HCT116 (cell line): ENCODE results near the gene THSD7A. TPM values are rescaled to one million over a fixed set of nuclear protein-coding genes. Genes with fewer than 3 reads are reported as not detected.

ENCODE experiments used
- ATAC-seq: fragments of 200-7000 bp; cut with Tn5 transposase; 2 replicates; pipeline ENCODE4 v1.9.1; 2020; ENCODE audit warnings: mild to moderate bottlenecking, moderate library complexity
- BruUV-seq: library from RNA; stranded (reverse); fragments of 400-500 nt; replicated peaks from 2 replicates; lab custom pipeline; 2021; lab: Mats Ljungman, UMichigan
- CTCF ChIA-PET: fragments of 300-600 bp; sonication (Branson Sonifier 250); formaldehyde crosslinking; loops from one replicate; lab custom pipeline; 2021; ENCODE audit warnings: antibody characterized with exemption; lab: Charles Lee
- POLR2A ChIA-PET: fragments of 300-600, 350-600 bp; sonication (Branson Sonifier 250); formaldehyde crosslinking; loops from one replicate; lab custom pipeline; 2021; ENCODE audit warnings: antibody characterized with exemption; lab: Charles Lee
- RAD21 ChIA-PET, 2 experiments: fragments of 300-600 bp; sonication (Branson Sonifier 250); formaldehyde crosslinking; loops; one replicate each; lab custom pipeline; 2023; ENCODE audit warnings: low total read pairs in 2 of 2; ENCODE audit not compliant: uncharacterized antibody in 2 of 2, unreplicated experiment in 2 of 2, low non-redundant PET in 1 of 2; lab: Charles Lee
- DNase-seq: peaks from one replicate; pipeline ENCODE4 v3.0.0-alpha.2; 2010; ENCODE audit warnings: low read depth, low spot score
- H2AFZ ChIP-seq: fragments of 200-600 bp; shearing (Covaris generic), sonication (generic); 2 replicates; pipeline ENCODE4 v1.6.1; 2017; ENCODE audit warnings: low read depth, mixed run types, mixed read lengths, antibody characterized with exemption, low read length; ENCODE audit not compliant: poor library complexity, severe bottlenecking
- H3K27ac ChIP-seq: 2 replicates; pipeline ENCODE4 v1.5.1; 2012; ENCODE audit warnings: low read depth, low read length
- H3K27me3 ChIP-seq: fragments of 200-600 bp; sonication (generic); 2 replicates; pipeline ENCODE4 v1.6.1; 2016; ENCODE audit warnings: mixed run types, low read length, mixed read lengths; ENCODE audit not compliant: insufficient read depth
- H3K36me3 ChIP-seq, 2 experiments: fragments of 200-500 bp in 1 of 2; fragments of 200-600 bp in 1 of 2; sonication (Bioruptor generic) in 1 of 2; sonication (generic) in 1 of 2; 2 replicates each; pipeline versions ENCODE4 v1.5.1 to v1.6.1; 2014 to 2016; ENCODE audit warnings: low read length in 2 of 2, inconsistent platforms in 1 of 2, mixed read lengths in 1 of 2, mixed run types in 1 of 2; ENCODE audit not compliant: insufficient read depth in 2 of 2, control insufficient read depth in 1 of 2
- H3K4me1 ChIP-seq, 2 experiments: fragments of 200-600 bp in 1 of 2; sonication (generic) in 1 of 2; 2 replicates each; pipeline versions ENCODE4 v1.5.1 to v1.6.1; 2012 to 2017; ENCODE audit warnings: low read length in 2 of 2, inconsistent platforms in 1 of 2, mild to moderate bottlenecking in 1 of 2, mixed read lengths in 1 of 2, mixed run types in 1 of 2, moderate library complexity in 1 of 2; ENCODE audit not compliant: insufficient read depth in 2 of 2, control insufficient read depth in 1 of 2
- H3K4me2 ChIP-seq: fragments of 200-600 bp; sonication (generic); 2 replicates; pipeline ENCODE4 v1.6.1; 2017; ENCODE audit warnings: mixed run types, low read length, mixed read lengths
- H3K4me3 ChIP-seq, 2 experiments: fragments of 200-600 bp in 1 of 2; sonication (generic) in 1 of 2; replicated peaks in 1 of 2; 2 replicates each; pipeline ENCODE4 v1.5.1; 2011 to 2016; ENCODE audit warnings: low read length in 2 of 2, control low read depth in 1 of 2, low read depth in 1 of 2, mild to moderate bottlenecking in 1 of 2, mixed read lengths in 1 of 2, mixed run types in 1 of 2
- H3K79me2 ChIP-seq: fragments of 200-600 bp; sonication (generic); 2 replicates; pipeline ENCODE4 v1.6.1; 2017; ENCODE audit warnings: mild to moderate bottlenecking, mixed run types, low read length, moderate library complexity, mixed read lengths; ENCODE audit not compliant: insufficient read depth
- H3K9ac ChIP-seq: fragments of 200-600 bp; sonication (generic); 2 replicates; pipeline ENCODE4 v1.6.1; 2016; ENCODE audit warnings: low read length, mixed read lengths
- H3K9me2 ChIP-seq: fragments of 200-600 bp; sonication (generic), shearing (Covaris generic); 2 replicates; pipeline ENCODE4 v1.6.1; 2017; ENCODE audit warnings: mixed run types, mild to moderate bottlenecking, moderate library complexity; ENCODE audit not compliant: insufficient read depth
- H3K9me3 ChIP-seq, 2 experiments: fragments of 200-500 bp in 1 of 2; fragments of 200-600 bp in 1 of 2; sonication (Bioruptor generic) in 1 of 2; sonication (generic) in 1 of 2; 2 replicates each; pipeline ENCODE4 v1.6.1; 2014 to 2017; ENCODE audit warnings: low read length in 2 of 2, mixed read lengths in 2 of 2, inconsistent platforms in 1 of 2, low read depth in 1 of 2, mild to moderate bottlenecking in 1 of 2, mixed run types in 1 of 2, moderate library complexity in 1 of 2; ENCODE audit not compliant: control insufficient read depth in 1 of 2, insufficient read depth in 1 of 2
- H4K20me1 ChIP-seq: fragments of 200-600 bp; sonication (generic), shearing (Covaris generic); 2 replicates; pipeline ENCODE4 v1.6.1; 2017; ENCODE audit warnings: mixed run types, mild to moderate bottlenecking, moderate library complexity; ENCODE audit not compliant: insufficient read depth
- ATF3 ChIP-seq: IDR thresholded peaks from 2 replicates; pipeline ENCODE4 v1.6.1; 2012
- CEBPB ChIP-seq: IDR thresholded peaks from 2 replicates; pipeline ENCODE4 v1.6.1; 2012; ENCODE audit warnings: low read depth
- EGR1 ChIP-seq: IDR thresholded peaks from 2 replicates; pipeline ENCODE4 v1.6.1; 2012; ENCODE audit warnings: low read depth
- ELF1 ChIP-seq: IDR thresholded peaks from 2 replicates; pipeline ENCODE4 v1.6.1; 2012; ENCODE audit warnings: low read depth, borderline replicate concordance
- EZH2 ChIP-seq: fragments of 200-600 bp; sonication (generic); IDR thresholded peaks from 2 replicates; pipeline ENCODE4 v1.6.1; 2017; ENCODE audit warnings: antibody characterized with exemption, mixed run types
- EZH2phosphoT487 ChIP-seq: fragments of 200-600 bp; IDR thresholded peaks from 2 replicates; pipeline ENCODE4 v1.6.1; 2018; ENCODE audit warnings: antibody characterized with exemption, borderline replicate concordance
- FOSL1 ChIP-seq: IDR thresholded peaks from 2 replicates; pipeline ENCODE4 v1.6.1; 2012; ENCODE audit warnings: low read depth
- JUND ChIP-seq: IDR thresholded peaks from 2 replicates; pipeline ENCODE4 v1.6.1; 2012
- POLR2A ChIP-seq: IDR thresholded peaks from 2 replicates; pipeline ENCODE4 v1.7.0; 2011; ENCODE audit warnings: borderline replicate concordance; ENCODE audit not compliant: insufficient read depth, insufficient read length; ENCODE audit errors: extremely low read depth
- RAD21 ChIP-seq: IDR thresholded peaks from 2 replicates; pipeline ENCODE4 v1.6.1; 2012; ENCODE audit warnings: low read depth, mild to moderate bottlenecking
- SIN3A ChIP-seq: IDR thresholded peaks from 2 replicates; pipeline ENCODE4 v1.6.1; 2012; ENCODE audit warnings: low read depth
- SP1 ChIP-seq: IDR thresholded peaks from 2 replicates; pipeline ENCODE4 v1.6.1; 2012; ENCODE audit warnings: low read depth
- SRF ChIP-seq: IDR thresholded peaks from 2 replicates; pipeline ENCODE4 v1.6.1; 2012; ENCODE audit warnings: low read depth
- TCF7L2 ChIP-seq: IDR thresholded peaks from 2 replicates; pipeline ENCODE4 v1.7.0; 2011; ENCODE audit warnings: borderline replicate concordance, inconsistent platforms; ENCODE audit not compliant: insufficient read depth, insufficient read length; ENCODE audit errors: extremely low read depth
- YY1 ChIP-seq: IDR thresholded peaks from 2 replicates; pipeline ENCODE4 v1.6.1; 2011; ENCODE audit warnings: low read length, low read depth, moderate library complexity, mild to moderate bottlenecking; ENCODE audit not compliant: insufficient replicate concordance; ENCODE audit errors: extremely low read depth
- intact Hi-C: fragments of 100-400 bp; cut with micrococcal nuclease; formaldehyde crosslinking; loops from 2 replicates; pipeline ENCODE4 v1.10.0; 2022
- total RNA-seq: library from RNA; stranded (reverse); gene quantifications from one replicate; pipeline ENCODE4 v1.2.1, GENCODE V29; 2021; ENCODE audit not compliant: unreplicated experiment
- TF ChIP-seq, protein P1 (sequence below): IDR thresholded peaks from 2 replicates; pipeline ENCODE4 v1.6.1; 2012
- TF ChIP-seq, protein P2 (sequence below): IDR thresholded peaks from 2 replicates; pipeline ENCODE4 v1.6.1; 2012; ENCODE audit warnings: low read depth

THSD7A gene
- total RNA-seq, 1 experiment from 2014 or later, result 0.05 TPM

- H3K9me3 ChIP-seq, result no peaks in the 10 kb centered on the region
- ChIA-PET RAD21 (no interaction called here), POLR2A (no interaction called here), CTCF (no interaction called here)
- no peaks in the 10 kb centered on the region for H3K4me1 ChIP-seq
- H3K9me2 ChIP-seq, result no peaks in the 10 kb centered on the region
- H3K79me2 ChIP-seq, result no peaks in the 10 kb centered on the region
- intact Hi-C loops, result no loop called here
- H3K9ac ChIP-seq, result no peak overlapping the region
- no peaks in the 10 kb centered on the region for H3K36me3 ChIP-seq
- DNase-seq, result no peak
- H3K4me3 ChIP-seq, result no peak overlapping the region
- no peak for ATAC-seq
- no peaks in the 10 kb centered on the region for H4K20me1 ChIP-seq
- H3K27ac ChIP-seq, result no peak overlapping the region
- no peak for TF ChIP-seq RAD21
- TF ChIP-seq JUND, result no peak
- no peak for TF ChIP-seq EZH2phosphoT487
- no peak for TF ChIP-seq SRF
- no peak for TF ChIP-seq TCF7L2
- no peak for TF ChIP-seq FOSL1
- TF ChIP-seq YY1, result no peak
- TF ChIP-seq ELF1, result no peak
- no peak for TF ChIP-seq CEBPB
- TF ChIP-seq EZH2, result no peak
- no peak for TF ChIP-seq SP1
- no peak for TF ChIP-seq ATF3
- no peak for TF ChIP-seq EGR1
- TF ChIP-seq SIN3A, result no peak
- H3K27me3 ChIP-seq, result no peaks in the 10 kb centered on the region
- no peak overlapping the region for H2AFZ ChIP-seq
- BruUV-seq, result no TSS peak
- no peak overlapping the region for H3K4me2 ChIP-seq
Observed at GRCh38 chr7:11480143-11480542, 351.9 kb downstream of the THSD7A start.

DNA sequence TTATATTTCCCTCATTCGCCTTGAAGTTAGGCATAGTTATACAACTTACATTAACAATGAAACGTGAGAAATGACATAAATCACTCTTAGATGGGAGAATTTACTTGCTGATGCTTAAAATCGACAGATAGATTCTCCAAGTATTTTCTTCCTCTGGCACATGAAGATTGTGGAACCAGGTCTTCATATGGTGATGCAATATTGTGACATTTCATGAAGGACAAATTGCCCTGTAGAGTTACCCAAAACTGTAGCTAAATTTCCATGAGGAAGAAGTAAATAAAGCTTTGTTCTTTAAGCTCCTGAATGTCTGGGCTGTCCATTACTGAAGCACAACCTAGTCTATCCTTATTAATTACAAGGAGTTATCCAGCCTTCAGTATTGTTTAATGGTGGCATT is 353.1 kb downstream of the THSD7A start:
- Histone ChIP-seq H3K4me2 (no peak overlapping the region), H3K27me3 (no peaks in the 10 kb centered on the region), H3K4me1 (no peaks in the 10 kb centered on the region), H3K36me3 (no peaks in the 10 kb centered on the region), H3K4me3 (no peak overlapping the region), H3K9me3 (no peaks in the 10 kb centered on the region), H3K27ac (no peak overlapping the region), H2AFZ (no peak overlapping the region), H3K9me2 (no peaks in the 10 kb centered on the region), H4K20me1 (no peaks in the 10 kb centered on the region), H3K79me2 (no peaks in the 10 kb centered on the region), H3K9ac (no peak overlapping the region)
- BruUV-seq, result no TSS peak
- RAD21 ChIA-PET, result no interaction called here
- intact Hi-C loops, result no loop called here
- POLR2A ChIA-PET, result no interaction called here
- DNase-seq (no peak), ATAC-seq (no peak)
- TF ChIP-seq POLR2A (no peak), EGR1 (no peak), SIN3A (no peak), ELF1 (no peak), RAD21 (no peak)
- TF ChIP-seq, protein P1, sequence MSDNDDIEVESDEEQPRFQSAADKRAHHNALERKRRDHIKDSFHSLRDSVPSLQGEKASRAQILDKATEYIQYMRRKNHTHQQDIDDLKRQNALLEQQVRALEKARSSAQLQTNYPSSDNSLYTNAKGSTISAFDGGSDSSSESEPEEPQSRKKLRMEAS, result no peak
- TF ChIP-seq, protein P2, sequence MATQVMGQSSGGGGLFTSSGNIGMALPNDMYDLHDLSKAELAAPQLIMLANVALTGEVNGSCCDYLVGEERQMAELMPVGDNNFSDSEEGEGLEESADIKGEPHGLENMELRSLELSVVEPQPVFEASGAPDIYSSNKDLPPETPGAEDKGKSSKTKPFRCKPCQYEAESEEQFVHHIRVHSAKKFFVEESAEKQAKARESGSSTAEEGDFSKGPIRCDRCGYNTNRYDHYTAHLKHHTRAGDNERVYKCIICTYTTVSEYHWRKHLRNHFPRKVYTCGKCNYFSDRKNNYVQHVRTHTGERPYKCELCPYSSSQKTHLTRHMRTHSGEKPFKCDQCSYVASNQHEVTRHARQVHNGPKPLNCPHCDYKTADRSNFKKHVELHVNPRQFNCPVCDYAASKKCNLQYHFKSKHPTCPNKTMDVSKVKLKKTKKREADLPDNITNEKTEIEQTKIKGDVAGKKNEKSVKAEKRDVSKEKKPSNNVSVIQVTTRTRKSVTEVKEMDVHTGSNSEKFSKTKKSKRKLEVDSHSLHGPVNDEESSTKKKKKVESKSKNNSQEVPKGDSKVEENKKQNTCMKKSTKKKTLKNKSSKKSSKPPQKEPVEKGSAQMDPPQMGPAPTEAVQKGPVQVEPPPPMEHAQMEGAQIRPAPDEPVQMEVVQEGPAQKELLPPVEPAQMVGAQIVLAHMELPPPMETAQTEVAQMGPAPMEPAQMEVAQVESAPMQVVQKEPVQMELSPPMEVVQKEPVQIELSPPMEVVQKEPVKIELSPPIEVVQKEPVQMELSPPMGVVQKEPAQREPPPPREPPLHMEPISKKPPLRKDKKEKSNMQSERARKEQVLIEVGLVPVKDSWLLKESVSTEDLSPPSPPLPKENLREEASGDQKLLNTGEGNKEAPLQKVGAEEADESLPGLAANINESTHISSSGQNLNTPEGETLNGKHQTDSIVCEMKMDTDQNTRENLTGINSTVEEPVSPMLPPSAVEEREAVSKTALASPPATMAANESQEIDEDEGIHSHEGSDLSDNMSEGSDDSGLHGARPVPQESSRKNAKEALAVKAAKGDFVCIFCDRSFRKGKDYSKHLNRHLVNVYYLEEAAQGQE, result no peak
- CTCF ChIA-PET, result no interaction called here
